Thoracic aorta (tissue), 2 donors: ENCODE data around the gene NPHP4. TPM values are rescaled to one million over a fixed set of nuclear protein-coding genes. Genes with fewer than 3 reads are reported as not detected.
"Not testable (repeated sequence)": the region's sequence is repeated elsewhere in the genome, so short reads cannot be mapped to it uniquely, and the experiment has no call there.

Experiments used
- ATAC-seq: fragments of 150-250 bp; one replicate; pipeline ENCODE4 v1.8.0; 2017; ENCODE audit warnings: low read depth; ENCODE audit not compliant: insufficient number of reproducible peaks, low FRiP score
- DNase-seq: peaks from one replicate; pipeline ENCODE4 v3.0.0-alpha.2; 2020; ENCODE audit warnings: low spot score
- H3K27ac ChIP-seq, 2 donors: fragments of 200-600 bp; sonication (generic); 1 replicate in 1 of 2; 2 replicates in 1 of 2; pipeline ENCODE4 v1.5.1; 2016; ENCODE audit warnings: mild to moderate bottlenecking in 2 of 2, moderate library complexity in 2 of 2
- H3K27me3 ChIP-seq: fragments of 200-600 bp; sonication (generic); replicated peaks from 2 replicates; pipeline ENCODE4 v1.6.0; 2016; ENCODE audit warnings: mild to moderate bottlenecking; ENCODE audit not compliant: insufficient read depth
- H3K36me3 ChIP-seq: fragments of 200-600 bp; sonication (generic); one replicate; pipeline ENCODE4 v1.5.1; 2016
- H3K4me1 ChIP-seq, 2 donors: fragments of 200-600 bp; sonication (generic); 1 replicate in 1 of 2; 2 replicates in 1 of 2; pipeline versions ENCODE4 v1.5.1 to v1.6.0; 2016; ENCODE audit warnings: low read depth in 2 of 2, mild to moderate bottlenecking in 1 of 2; ENCODE audit not compliant: control insufficient read depth in 1 of 2
- H3K4me3 ChIP-seq: fragments of 200-600 bp; sonication (generic); 2 replicates; pipeline ENCODE4 v1.5.1; 2016; ENCODE audit warnings: mild to moderate bottlenecking
- H3K9me3 ChIP-seq: fragments of 200-600 bp; sonication (generic); 2 replicates; pipeline ENCODE4 v1.5.1; 2016
- total RNA-seq, 2 donors: library from RNA; depleted of rRNA; stranded (reverse); fragments of >200 nt; gene quantifications; one replicate each; pipeline versions ENCODE4 v1.1.0 to v1.2.3, GENCODE V29; 2016
- TF ChIP-seq, protein P1 (sequence below): fragments of 200-600 bp; sonication (generic); IDR thresholded peaks from one replicate; pipeline ENCODE4 v1.5.1; 2019; ENCODE audit warnings: antibody characterized with exemption

NPHP4 gene
- total RNA-seq, 2 donors from 2014 or later: 11.4 to 15.1 TPM

GRCh38 chr1:5933050-5933449, 59.2 kb downstream of the NPHP4 start:
- no peaks in the 10 kb centered on the region for H3K27me3 ChIP-seq
- H3K36me3 ChIP-seq: peaks cover 2% of the 10 kb centered on the region
- TF ChIP-seq, protein P1, sequence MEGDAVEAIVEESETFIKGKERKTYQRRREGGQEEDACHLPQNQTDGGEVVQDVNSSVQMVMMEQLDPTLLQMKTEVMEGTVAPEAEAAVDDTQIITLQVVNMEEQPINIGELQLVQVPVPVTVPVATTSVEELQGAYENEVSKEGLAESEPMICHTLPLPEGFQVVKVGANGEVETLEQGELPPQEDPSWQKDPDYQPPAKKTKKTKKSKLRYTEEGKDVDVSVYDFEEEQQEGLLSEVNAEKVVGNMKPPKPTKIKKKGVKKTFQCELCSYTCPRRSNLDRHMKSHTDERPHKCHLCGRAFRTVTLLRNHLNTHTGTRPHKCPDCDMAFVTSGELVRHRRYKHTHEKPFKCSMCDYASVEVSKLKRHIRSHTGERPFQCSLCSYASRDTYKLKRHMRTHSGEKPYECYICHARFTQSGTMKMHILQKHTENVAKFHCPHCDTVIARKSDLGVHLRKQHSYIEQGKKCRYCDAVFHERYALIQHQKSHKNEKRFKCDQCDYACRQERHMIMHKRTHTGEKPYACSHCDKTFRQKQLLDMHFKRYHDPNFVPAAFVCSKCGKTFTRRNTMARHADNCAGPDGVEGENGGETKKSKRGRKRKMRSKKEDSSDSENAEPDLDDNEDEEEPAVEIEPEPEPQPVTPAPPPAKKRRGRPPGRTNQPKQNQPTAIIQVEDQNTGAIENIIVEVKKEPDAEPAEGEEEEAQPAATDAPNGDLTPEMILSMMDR: no peak
- peaks cover 0 to 4% of the 10 kb centered on the region in 2 donors for H3K4me1 ChIP-seq
- DNase-seq: no peak
- no peak overlapping the region for H3K27ac ChIP-seq
- no peak for ATAC-seq
- H3K9me3 ChIP-seq: no peaks in the 10 kb centered on the region
- no peak overlapping the region for H3K4me3 ChIP-seq

DNA sequence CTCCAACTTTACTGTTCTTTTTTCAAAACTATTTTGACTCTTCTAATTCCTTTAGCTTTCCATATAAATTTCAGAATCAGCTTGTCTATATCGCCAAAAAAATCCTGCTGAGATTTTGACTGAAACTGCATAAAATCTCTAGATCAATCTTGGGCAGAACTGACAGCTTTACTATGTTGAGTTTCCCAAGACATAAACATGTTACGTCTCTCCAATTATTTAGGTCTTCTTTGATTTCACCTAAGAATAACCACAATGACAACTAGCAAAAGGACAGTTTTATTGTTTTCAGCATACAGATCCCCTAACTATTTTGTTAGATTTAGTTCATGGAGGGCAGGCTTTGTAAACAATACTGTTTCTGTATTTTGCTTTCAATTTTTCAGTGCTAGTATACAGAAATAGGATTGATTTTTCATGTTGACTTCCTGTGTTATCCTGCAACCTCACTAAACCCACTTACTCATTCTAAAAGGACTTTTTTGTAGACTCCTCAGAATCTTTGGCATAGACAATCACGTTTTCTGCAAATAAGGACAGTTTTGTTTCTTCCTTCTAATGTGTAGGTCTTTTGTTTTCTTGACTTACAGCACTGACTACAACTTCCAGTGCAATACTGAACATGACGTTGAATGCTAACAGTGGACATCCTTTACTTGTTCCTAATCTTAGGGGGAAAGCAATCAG, 63.4 kb downstream of the NPHP4 start:
- Histone ChIP-seq H3K9me3 (no peaks in the 10 kb centered on the region), H3K4me3 (no peak overlapping the region), H3K4me1 (no peaks in the 10 kb centered on the region), H3K27ac (no peak overlapping the region), H3K27me3 (no peaks in the 10 kb centered on the region), H3K36me3 (peaks cover 12% of the 10 kb centered on the region)
- DNase-seq (no peak), ATAC-seq (no peak)
- TF ChIP-seq, protein P1: no peak

DNA sequence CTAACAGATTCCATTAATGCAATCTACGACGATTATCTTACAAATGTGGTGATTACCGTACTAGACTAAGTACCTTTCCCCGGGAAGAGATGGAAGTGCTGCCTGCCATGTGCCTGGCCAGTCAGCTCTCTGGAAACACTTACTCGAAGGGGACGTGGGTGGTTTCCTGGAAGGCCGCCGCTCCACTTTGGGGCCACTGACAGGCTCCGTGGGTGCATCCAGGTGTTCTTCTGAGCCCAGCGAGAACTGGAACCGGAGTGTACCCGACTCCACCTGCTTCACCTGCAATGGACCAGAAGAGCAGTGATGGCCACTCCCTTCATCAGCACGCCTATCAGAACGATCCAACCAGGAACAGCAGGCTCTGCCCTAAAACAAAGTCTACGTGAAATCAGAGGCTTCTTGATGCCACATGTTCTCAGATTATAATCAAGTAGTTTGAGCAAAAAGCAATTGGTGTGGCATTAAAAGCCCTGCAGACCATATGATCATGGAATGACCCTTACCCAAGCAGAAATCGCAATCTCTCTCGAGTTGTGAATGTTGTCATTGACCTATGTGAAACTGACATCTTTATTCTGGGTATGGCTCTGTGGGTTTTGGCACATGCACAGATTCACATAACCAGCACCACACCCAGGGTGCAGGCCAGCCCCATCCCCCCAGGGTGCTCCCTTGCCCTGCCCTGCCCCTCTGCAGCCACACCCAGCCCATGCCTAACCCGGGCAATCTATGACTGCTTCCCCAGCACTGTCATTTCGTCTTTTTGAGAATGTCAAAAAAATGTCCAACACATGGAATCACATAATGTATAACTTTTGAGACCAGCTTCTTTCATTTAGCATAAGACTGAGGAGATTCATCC, 64.5 kb downstream of the NPHP4 start:
- Histone ChIP-seq H3K27ac (no peak overlapping the region), H3K4me3 (no peak overlapping the region), H3K4me1 (no peaks in the 10 kb centered on the region), H3K36me3 (peaks cover 12% of the 10 kb centered on the region), H3K27me3 (no peaks in the 10 kb centered on the region), H3K9me3 (no peaks in the 10 kb centered on the region)
- TF ChIP-seq, protein P1: no peak
- ATAC-seq: no peak
- DNase-seq: no peak

- TF ChIP-seq, protein P1: no peak
- H3K36me3 ChIP-seq: peaks cover 12% of the 10 kb centered on the region
- no peak overlapping the region for H3K4me3 ChIP-seq
- DNase-seq (no peak), ATAC-seq (no peak)
- no peaks in the 10 kb centered on the region for H3K9me3 ChIP-seq
- no peaks in the 10 kb centered on the region for H3K27me3 ChIP-seq
- H3K27ac ChIP-seq: no peak overlapping the region
- H3K4me1 ChIP-seq: no peaks in the 10 kb centered on the region
These were observed 65.4 kb downstream of the NPHP4 start for GRCh38 chr1:5926686-5927435.

DNA sequence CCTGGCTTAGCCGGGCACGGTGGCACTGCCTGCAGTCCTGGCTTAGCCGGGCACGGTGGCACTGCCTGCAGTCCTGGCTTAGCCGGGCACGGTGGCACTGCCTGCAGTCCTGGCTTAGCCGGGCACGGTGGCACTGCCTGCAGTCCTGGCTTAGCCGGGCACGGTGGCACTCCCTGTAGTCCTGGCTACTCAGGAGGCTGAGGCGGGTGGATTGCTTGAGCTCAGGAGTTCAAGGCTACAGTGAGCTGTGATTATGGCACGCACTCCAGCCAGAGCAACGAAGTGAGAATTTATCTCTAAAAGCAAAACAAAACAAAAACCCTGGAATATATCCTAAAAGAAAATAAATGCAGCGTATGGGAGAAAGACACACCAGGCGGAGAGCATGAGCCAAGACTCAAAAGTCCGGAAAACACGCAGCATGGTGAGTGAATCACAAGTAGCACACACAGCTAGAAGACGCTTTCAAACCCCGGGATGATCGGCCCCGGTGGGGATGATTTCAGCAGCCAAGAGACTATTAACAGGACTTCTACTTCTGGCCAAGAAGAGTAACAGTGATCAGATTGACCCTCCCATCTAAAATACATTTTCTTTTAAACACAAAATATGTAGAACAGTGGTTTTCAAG, 69.4 kb downstream of the NPHP4 start:
- ATAC-seq, H3K36me3 ChIP-seq, H3K4me3 ChIP-seq, H3K27me3 ChIP-seq, DNase-seq, H3K4me1 ChIP-seq, H3K9me3 ChIP-seq, H3K27ac ChIP-seq: not testable (repeated sequence)
